GM15510 (cell line): Measurements from ENCODE around the gene ADIPOR2.

ENCODE experiments used
- POLR2A ChIP-seq: IDR thresholded peaks from 3 replicates; pipeline ENCODE4 v1.6.1; 2011; ENCODE audit warnings: borderline replicate concordance; ENCODE audit not compliant: insufficient read length; ENCODE audit errors: extremely low read depth

ADIPOR2 gene

DNA sequence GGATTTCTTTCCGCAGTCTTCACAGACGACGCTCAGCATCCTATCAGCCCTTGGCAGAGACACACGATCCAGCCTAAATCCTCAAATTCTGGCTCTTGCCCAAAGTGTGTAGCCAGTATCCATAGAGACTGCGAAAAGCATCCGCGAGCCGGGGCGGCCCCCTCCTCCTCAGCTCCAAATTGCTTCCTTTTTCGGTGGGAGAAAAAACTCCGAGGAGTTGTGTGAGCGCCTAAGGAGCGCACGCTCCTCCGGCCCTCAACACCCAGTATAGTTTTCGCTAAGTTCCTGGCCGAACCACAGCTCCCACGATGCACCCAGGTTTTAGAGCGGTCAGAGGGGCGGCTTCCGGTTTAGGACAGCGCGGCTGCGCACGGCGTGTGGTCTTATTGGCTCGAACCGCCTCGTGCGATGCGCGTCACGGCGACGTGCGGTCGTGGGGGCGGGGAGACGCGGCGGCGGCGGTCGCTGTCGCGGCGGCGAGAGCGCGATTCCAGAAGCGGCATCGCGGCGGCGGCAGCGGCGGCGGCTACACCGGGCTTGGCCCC, at the start of gene ADIPOR2:
Gene ADIPOR2 (plus strand): TSS at position 493 of the 545 bp plus-strand sequence. CDS start 63,274 bp downstream, outside the sequence.
- TF ChIP-seq POLR2A = peak; percentile 87

DNA sequence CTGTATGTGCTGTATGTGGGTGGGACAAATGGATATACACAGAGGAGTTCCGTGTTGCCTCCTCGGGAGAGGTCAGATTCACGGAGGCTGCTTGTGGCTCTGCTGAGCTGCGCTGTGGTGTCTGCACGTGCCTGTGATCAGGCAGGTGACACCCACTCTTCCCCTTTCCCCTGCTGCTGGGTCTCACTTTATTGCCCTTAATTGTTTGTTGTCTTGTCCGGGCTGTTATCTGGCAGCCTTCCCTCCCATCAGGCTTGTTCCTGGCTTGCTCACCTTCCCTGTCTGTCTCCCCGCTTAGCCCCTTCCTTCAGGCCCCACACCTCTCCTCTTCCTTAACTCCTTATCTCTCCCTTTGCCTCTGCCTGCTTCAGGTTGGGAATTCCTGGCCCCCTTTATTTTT, 48.4 kb upstream of the ADIPOR2 start:
- no peak for TF ChIP-seq POLR2A

DNA sequence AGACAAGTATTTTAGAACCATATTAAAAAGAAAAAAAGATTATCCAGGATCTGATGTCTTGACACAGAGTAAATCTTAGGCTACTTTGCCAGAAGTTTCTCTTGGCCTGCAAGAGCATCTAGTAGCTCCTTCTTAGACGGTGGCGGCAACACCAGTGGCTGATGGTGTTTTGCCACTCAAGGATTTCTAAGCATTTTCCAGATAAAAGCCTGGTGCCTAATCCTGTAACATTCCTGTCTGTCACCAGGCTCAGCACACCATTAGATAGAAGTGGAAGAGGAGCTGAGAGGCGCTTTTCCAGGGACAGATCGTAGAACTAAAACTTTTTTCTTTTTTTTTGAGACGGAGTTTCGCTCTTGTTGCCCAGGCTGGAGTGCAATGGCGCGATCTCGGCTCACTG, 47.8 kb upstream of the ADIPOR2 start:
- no peak for TF ChIP-seq POLR2A

- no peak for TF ChIP-seq POLR2A
These were observed 46.9 kb upstream of the ADIPOR2 start for GRCh38 chr12:1643905-1644533.

DNA sequence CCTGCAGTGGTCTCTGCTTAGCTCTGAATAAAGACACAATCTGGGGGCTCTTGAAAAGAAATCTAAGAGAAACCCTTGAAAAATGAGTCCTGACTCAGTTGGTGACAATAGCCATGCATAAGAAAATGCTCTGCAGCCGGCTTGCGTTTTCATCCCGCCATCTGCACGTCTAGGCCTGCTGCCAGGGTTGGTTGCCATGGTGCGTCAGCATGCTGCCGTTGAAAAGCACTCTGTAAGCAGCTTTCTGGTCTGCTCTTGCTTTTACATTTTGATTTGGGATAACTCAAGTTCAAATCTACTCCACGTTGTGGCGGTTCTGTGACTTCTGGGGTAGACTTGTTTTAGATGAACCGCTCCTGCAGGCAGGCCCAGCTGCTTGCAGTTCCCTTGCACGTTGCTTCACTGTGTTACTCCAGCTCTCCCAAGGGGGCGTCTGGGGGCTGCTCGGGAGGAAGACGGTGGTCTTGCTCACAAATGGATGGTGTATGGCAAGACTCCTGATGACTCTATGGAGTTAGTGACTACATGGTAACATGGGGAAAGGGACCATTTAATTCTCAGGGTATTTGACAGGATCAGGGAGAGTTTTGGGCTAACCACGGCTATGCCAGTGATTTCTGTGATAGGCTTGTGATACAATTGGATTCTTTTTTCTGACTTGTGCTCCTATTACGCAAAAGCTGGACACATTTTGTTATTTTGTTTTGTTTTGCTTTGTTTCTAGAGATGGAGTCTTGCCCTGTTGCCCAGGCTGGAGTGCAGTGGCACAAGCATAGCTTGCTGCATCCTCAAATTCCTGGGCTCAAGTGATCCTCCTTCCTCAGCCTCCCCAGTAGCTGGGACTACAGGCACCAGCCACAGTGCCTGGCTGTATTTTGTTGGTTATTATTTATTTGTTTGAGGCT, 46.1 kb upstream of the ADIPOR2 start:
- TF ChIP-seq POLR2A = no peak

DNA sequence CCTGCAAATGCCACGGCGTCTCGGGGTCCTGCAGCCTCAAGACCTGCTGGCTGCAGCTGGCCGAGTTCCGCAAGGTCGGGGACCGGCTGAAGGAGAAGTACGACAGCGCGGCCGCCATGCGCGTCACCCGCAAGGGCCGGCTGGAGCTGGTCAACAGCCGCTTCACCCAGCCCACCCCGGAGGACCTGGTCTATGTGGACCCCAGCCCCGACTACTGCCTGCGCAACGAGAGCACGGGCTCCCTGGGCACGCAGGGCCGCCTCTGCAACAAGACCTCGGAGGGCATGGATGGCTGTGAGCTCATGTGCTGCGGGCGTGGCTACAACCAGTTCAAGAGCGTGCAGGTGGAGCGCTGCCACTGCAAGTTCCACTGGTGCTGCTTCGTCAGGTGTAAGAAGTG, 45.1 kb upstream of the ADIPOR2 start:
- no peak for TF ChIP-seq POLR2A

- TF ChIP-seq POLR2A = no peak
These were observed 44.1 kb upstream of the ADIPOR2 start for GRCh38 chr12:1646569-1647284.

GRCh38 chr12:1647285-1647669, 43.6 kb upstream of the ADIPOR2 start:
- no peak for TF ChIP-seq POLR2A

- no peak for TF ChIP-seq POLR2A
These were observed 40.5 kb upstream of the ADIPOR2 start for GRCh38 chr12:1650260-1650977.

GRCh38 chr12:1650978-1651361, 39.9 kb upstream of the ADIPOR2 start:
- no peak for TF ChIP-seq POLR2A

DNA sequence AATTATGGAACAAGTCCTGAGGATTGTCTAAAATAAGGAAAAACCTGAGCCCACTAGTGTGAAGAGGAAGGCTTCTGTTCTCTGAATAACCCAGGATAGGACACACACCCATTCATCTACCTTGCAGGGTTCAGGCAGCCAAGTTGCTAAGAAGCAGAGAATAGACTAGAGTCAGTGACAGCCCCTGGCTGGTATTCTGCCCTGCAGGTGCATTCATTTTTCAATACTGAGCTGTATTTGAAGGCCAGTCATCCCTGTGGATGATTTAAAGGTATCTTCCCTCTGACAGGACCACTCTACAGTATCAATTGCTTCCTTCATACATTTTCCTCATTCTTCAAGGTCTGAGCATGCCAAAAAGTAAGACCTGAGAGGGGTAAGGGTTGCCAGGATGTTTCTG, 38.9 kb upstream of the ADIPOR2 start:
- TF ChIP-seq POLR2A = no peak

DNA sequence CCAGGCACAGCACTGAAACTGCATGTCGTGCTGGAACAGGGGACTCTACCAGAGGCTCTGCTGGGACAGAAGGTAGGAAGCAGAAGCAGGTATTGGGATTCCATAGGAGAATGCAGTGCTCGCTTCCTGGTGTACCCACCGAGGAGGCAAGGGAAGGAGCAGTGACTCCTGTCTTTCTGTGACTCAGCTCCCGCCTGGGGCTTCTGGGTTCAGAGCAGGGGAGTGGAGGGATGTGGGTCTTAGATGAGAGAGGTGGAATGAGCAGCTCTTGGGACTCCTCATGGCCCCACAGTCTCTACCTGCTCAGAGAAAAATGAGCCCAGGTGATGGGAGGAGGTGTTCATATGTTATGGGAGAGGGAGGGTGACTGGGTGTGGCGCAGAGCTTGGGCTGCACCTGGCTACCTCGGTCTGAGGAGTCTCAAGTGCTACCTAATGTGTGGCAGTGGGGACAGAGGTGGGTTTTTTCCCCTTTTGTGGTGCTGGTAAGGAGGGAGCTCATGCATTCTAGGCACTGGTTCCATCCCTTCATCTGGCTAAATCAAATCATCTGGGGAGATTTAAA, 35.6 kb upstream of the ADIPOR2 start:
- TF ChIP-seq POLR2A = no peak

GRCh38 chr12:1656902-1657301, 34.0 kb upstream of the ADIPOR2 start:
- TF ChIP-seq POLR2A = no peak

- no peak for TF ChIP-seq POLR2A
These were observed 33.2 kb upstream of the ADIPOR2 start for GRCh38 chr12:1657688-1658087.
